NCI-H446 treated with DMSO at 0.1 percent for 48 hours (cell line): ENCODE data around the gene CCDC40.

Source experiments
- DNase-seq: peaks from one replicate; lab custom pipeline; 2025; lab: John Stamatoyannopoulos, UW

The CCDC40 gene

GRCh38 chr17:80047176-80047575 lies 10.7 kb downstream of the CCDC40 start:
- no peak for DNase-seq

GRCh38 chr17:80049986-80050385 lies 13.5 kb downstream of the CCDC40 start:
- DNase-seq = no peak

- no peak for DNase-seq
Observed at GRCh38 chr17:80050706-80051105, 14.3 kb downstream of the CCDC40 start.

- no peak for DNase-seq
Observed at GRCh38 chr17:80051681-80052080, 15.2 kb downstream of the CCDC40 start.

GRCh38 chr17:80053102-80053501 lies 16.7 kb downstream of the CCDC40 start:
- no peak for DNase-seq

GRCh38 chr17:80055597-80055996 lies 19.2 kb downstream of the CCDC40 start:
- no peak for DNase-seq

- no peak for DNase-seq
Observed at GRCh38 chr17:80058311-80058955, 22.0 kb downstream of the CCDC40 start.

GRCh38 chr17:80060644-80061043 lies 24.2 kb downstream of the CCDC40 start:
- no peak for DNase-seq

GRCh38 chr17:80061421-80061820 lies 25.0 kb downstream of the CCDC40 start:
- no peak for DNase-seq

GRCh38 chr17:80063830-80064585 lies 27.6 kb downstream of the CCDC40 start:
- DNase-seq = peak; percentile 36

- no peak for DNase-seq
Observed at GRCh38 chr17:80064696-80065095, 28.3 kb downstream of the CCDC40 start.

GRCh38 chr17:80065478-80066170 lies 29.2 kb downstream of the CCDC40 start:
- no peak for DNase-seq

- no peak for DNase-seq
Observed at GRCh38 chr17:80067393-80067986, 31.0 kb downstream of the CCDC40 start.

GRCh38 chr17:80068301-80069222 lies 32.1 kb downstream of the CCDC40 start:
- DNase-seq = no peak

GRCh38 chr17:80070375-80071115 lies 34.1 kb downstream of the CCDC40 start:
- no peak for DNase-seq

- DNase-seq = no peak
Observed at GRCh38 chr17:80071116-80071841, 34.8 kb downstream of the CCDC40 start.

GRCh38 chr17:80072410-80072809 lies 36.0 kb downstream of the CCDC40 start:
- DNase-seq = no peak

- DNase-seq = no peak
Observed at GRCh38 chr17:80080081-80080480, 43.6 kb downstream of the CCDC40 start.

GRCh38 chr17:80081596-80081995 lies 45.2 kb downstream of the CCDC40 start:
- no peak for DNase-seq
